GM23338 (cell line): ENCODE results near the gene NPAS3. TPM values are rescaled to one million over a fixed set of nuclear protein-coding genes. Genes with fewer than 3 reads are reported as not detected.
A peak's percentile ranks its signal among the peaks of the same experiment; 100 is the strongest.

Source experiments
- ATAC-seq: fragments of 200-7000 bp; cut with Tn5 transposase; 3 replicates; pipeline ENCODE4 v1.9.1; 2020
- DNase-seq: peaks from one replicate; pipeline ENCODE4 v3.0.0-alpha.2; 2015; ENCODE audit warnings: low spot score
- H2AFZ ChIP-seq: fragments of 200-600 bp; sonication (generic); 2 replicates; pipeline ENCODE4 v1.8.0; 2016; ENCODE audit warnings: antibody characterized with exemption, mild to moderate bottlenecking, moderate library complexity
- H3F3A ChIP-seq: fragments of 200-600 bp; sonication (generic); replicated peaks from 2 replicates; pipeline ENCODE4 v1.8.0; 2017; ENCODE audit warnings: antibody characterized with exemption, mixed run types, low read depth
- H3K27ac ChIP-seq: fragments of 200-600 bp; sonication (generic); 2 replicates; pipeline ENCODE4 v1.6.1; 2016; ENCODE audit warnings: low read depth
- H3K27me3 ChIP-seq: fragments of 200-600 bp; sonication (generic); 2 replicates; pipeline ENCODE4 v1.8.0; 2016; ENCODE audit warnings: mild to moderate bottlenecking, mixed run types, moderate library complexity; ENCODE audit not compliant: insufficient read depth
- H3K36me3 ChIP-seq: fragments of 200-600 bp; sonication (generic); 2 replicates; pipeline ENCODE4 v1.8.0; 2016; ENCODE audit warnings: mild to moderate bottlenecking; ENCODE audit not compliant: insufficient read depth
- H3K4me1 ChIP-seq: fragments of 200-600 bp; sonication (generic); 2 replicates; pipeline ENCODE4 v1.8.0; 2016; ENCODE audit warnings: mild to moderate bottlenecking, moderate library complexity; ENCODE audit not compliant: insufficient read depth
- H3K4me2 ChIP-seq: fragments of 200-600 bp; sonication (generic); 2 replicates; pipeline ENCODE4 v1.7.1; 2017; ENCODE audit warnings: mixed run types
- H3K4me3 ChIP-seq: fragments of 200-600 bp; sonication (generic); 2 replicates; pipeline ENCODE4 v1.6.1; 2016; ENCODE audit warnings: mixed run types
- H3K79me2 ChIP-seq: fragments of 200-600 bp; sonication (generic); replicated peaks from 2 replicates; pipeline ENCODE4 v1.8.0; 2017; ENCODE audit warnings: mild to moderate bottlenecking; ENCODE audit not compliant: insufficient read depth
- H3K9me2 ChIP-seq: fragments of 200-600 bp; sonication (generic); 2 replicates; pipeline ENCODE4 v1.8.0; 2017; ENCODE audit not compliant: insufficient read depth
- H4K20me1 ChIP-seq: fragments of 200-600 bp; sonication (generic); replicated peaks from 2 replicates; pipeline ENCODE4 v1.8.0; 2017; ENCODE audit warnings: mild to moderate bottlenecking; ENCODE audit not compliant: insufficient read depth
- H3K27ac Mint-ChIP-seq: 2 replicates; pipeline ENCODE4 v1.8.0; 2020; ENCODE audit warnings: inconsistent platforms, mild to moderate bottlenecking, moderate library complexity, mixed read lengths
- H3K27me3 Mint-ChIP-seq: 3 replicates; pipeline ENCODE4 v1.8.0; 2022; ENCODE audit warnings: low read depth, mild to moderate bottlenecking, moderate library complexity, mixed read lengths, inconsistent platforms; ENCODE audit not compliant: insufficient read depth, poor library complexity
- H3K36me3 Mint-ChIP-seq: 3 replicates; pipeline ENCODE4 v1.8.0; 2021; ENCODE audit warnings: low read depth, mild to moderate bottlenecking, inconsistent platforms, moderate library complexity, mixed read lengths
- H3K4me1 Mint-ChIP-seq: 3 replicates; pipeline ENCODE4 v1.8.0; 2020; ENCODE audit warnings: mild to moderate bottlenecking, inconsistent platforms, mixed read lengths
- H3K4me3 Mint-ChIP-seq: 3 replicates; pipeline ENCODE4 v1.8.0; 2021; ENCODE audit warnings: moderate library complexity, mild to moderate bottlenecking, inconsistent platforms, mixed read lengths
- H3K9me3 Mint-ChIP-seq: 3 replicates; pipeline ENCODE4 v1.8.0; 2020; ENCODE audit warnings: moderate library complexity, mild to moderate bottlenecking, inconsistent platforms, mixed read lengths
- CREB1 ChIP-seq: fragments of 250-450 bp; sonication (Bioruptor Pico); IDR thresholded peaks from 2 replicates; pipeline ENCODE4 v1.5.0; 2020; ENCODE audit warnings: low read depth, mild to moderate bottlenecking, moderate library complexity
- JUNB ChIP-seq: IDR thresholded peaks from one replicate; pipeline ENCODE4 v1.6.1; 2016; ENCODE audit warnings: antibody characterized with exemption; ENCODE audit not compliant: unreplicated experiment
- NANOG ChIP-seq: IDR thresholded peaks from 2 replicates; pipeline ENCODE4 v1.6.1; 2016; ENCODE audit warnings: antibody characterized with exemption, borderline replicate concordance
- polyA plus RNA-seq: library from polyadenylated mRNA; unstranded; fragments of >200 nt; fragmentation: Nextera tagmentation; extraction: Ambion mirVana; gene quantifications from 2 replicates; pipeline ENCODE4 v1.2.1, GENCODE V29; 2016
- total RNA-seq: library from RNA; depleted of rRNA; stranded (reverse); fragments of >200 nt; shearing (Covaris generic); gene quantifications from 2 replicates; pipeline ENCODE4 v1.2.3, GENCODE V29; 2014
- TF ChIP-seq, protein P1 (sequence below): fragments of 250-450 bp; sonication (Bioruptor Pico); IDR thresholded peaks from 2 replicates; pipeline ENCODE4 v1.5.0; 2020; ENCODE audit warnings: mild to moderate bottlenecking, moderate library complexity
- TF ChIP-seq, protein P2 (sequence below): IDR thresholded peaks from one replicate; pipeline ENCODE4 v1.6.1; 2018; ENCODE audit warnings: antibody characterized with exemption; ENCODE audit not compliant: unreplicated experiment

Gene NPAS3
- total and polyA plus RNA-seq, 2 experiments from 2014 or later: 0.17 to 0.19 TPM

DNA sequence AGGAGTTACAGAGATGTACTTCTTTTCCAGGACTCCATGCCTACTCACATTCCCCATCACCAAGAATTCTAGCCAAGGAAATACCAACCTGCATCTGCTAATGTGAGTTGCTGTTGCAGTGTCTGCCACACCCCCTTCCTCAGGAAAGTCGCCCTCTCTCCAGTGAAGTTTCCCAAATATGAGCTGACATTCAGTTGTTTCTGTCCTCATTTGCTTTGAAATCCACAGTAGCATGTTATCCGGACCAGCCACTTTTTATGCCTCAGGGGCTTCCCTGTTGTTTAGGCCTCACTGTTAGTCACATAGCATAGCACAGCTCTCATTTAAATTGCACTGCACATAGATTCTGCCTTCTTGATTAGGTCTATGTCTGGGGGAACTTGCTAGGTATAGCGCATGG is 799.8 kb downstream of the NPAS3 start:
- Mint-ChIP-seq H3K27ac (no peak overlapping the region), H3K9me3 (peaks cover 3% of the 10 kb centered on the region; the same call in 1 of the 3 replicates), H3K36me3 (no peaks in the 10 kb centered on the region), H3K27me3 (peaks cover 1% of the 10 kb centered on the region), H3K4me3 (no peak overlapping the region), H3K4me1 (peaks cover 18% of the 10 kb centered on the region)
- ATAC-seq (no peak), DNase-seq (peak; percentile 9)
- H3F3A ChIP-seq: no peaks in the 10 kb centered on the region
- H3K4me2 ChIP-seq: no peak overlapping the region
- H3K9me2 ChIP-seq: peaks cover 8% of the 10 kb centered on the region; the same call in 1 of the 2 replicates
- no peak overlapping the region for H3K4me3 ChIP-seq
- H2AFZ ChIP-seq: no peak overlapping the region
- no peaks in the 10 kb centered on the region for H3K79me2 ChIP-seq
- TF ChIP-seq, protein P1, sequence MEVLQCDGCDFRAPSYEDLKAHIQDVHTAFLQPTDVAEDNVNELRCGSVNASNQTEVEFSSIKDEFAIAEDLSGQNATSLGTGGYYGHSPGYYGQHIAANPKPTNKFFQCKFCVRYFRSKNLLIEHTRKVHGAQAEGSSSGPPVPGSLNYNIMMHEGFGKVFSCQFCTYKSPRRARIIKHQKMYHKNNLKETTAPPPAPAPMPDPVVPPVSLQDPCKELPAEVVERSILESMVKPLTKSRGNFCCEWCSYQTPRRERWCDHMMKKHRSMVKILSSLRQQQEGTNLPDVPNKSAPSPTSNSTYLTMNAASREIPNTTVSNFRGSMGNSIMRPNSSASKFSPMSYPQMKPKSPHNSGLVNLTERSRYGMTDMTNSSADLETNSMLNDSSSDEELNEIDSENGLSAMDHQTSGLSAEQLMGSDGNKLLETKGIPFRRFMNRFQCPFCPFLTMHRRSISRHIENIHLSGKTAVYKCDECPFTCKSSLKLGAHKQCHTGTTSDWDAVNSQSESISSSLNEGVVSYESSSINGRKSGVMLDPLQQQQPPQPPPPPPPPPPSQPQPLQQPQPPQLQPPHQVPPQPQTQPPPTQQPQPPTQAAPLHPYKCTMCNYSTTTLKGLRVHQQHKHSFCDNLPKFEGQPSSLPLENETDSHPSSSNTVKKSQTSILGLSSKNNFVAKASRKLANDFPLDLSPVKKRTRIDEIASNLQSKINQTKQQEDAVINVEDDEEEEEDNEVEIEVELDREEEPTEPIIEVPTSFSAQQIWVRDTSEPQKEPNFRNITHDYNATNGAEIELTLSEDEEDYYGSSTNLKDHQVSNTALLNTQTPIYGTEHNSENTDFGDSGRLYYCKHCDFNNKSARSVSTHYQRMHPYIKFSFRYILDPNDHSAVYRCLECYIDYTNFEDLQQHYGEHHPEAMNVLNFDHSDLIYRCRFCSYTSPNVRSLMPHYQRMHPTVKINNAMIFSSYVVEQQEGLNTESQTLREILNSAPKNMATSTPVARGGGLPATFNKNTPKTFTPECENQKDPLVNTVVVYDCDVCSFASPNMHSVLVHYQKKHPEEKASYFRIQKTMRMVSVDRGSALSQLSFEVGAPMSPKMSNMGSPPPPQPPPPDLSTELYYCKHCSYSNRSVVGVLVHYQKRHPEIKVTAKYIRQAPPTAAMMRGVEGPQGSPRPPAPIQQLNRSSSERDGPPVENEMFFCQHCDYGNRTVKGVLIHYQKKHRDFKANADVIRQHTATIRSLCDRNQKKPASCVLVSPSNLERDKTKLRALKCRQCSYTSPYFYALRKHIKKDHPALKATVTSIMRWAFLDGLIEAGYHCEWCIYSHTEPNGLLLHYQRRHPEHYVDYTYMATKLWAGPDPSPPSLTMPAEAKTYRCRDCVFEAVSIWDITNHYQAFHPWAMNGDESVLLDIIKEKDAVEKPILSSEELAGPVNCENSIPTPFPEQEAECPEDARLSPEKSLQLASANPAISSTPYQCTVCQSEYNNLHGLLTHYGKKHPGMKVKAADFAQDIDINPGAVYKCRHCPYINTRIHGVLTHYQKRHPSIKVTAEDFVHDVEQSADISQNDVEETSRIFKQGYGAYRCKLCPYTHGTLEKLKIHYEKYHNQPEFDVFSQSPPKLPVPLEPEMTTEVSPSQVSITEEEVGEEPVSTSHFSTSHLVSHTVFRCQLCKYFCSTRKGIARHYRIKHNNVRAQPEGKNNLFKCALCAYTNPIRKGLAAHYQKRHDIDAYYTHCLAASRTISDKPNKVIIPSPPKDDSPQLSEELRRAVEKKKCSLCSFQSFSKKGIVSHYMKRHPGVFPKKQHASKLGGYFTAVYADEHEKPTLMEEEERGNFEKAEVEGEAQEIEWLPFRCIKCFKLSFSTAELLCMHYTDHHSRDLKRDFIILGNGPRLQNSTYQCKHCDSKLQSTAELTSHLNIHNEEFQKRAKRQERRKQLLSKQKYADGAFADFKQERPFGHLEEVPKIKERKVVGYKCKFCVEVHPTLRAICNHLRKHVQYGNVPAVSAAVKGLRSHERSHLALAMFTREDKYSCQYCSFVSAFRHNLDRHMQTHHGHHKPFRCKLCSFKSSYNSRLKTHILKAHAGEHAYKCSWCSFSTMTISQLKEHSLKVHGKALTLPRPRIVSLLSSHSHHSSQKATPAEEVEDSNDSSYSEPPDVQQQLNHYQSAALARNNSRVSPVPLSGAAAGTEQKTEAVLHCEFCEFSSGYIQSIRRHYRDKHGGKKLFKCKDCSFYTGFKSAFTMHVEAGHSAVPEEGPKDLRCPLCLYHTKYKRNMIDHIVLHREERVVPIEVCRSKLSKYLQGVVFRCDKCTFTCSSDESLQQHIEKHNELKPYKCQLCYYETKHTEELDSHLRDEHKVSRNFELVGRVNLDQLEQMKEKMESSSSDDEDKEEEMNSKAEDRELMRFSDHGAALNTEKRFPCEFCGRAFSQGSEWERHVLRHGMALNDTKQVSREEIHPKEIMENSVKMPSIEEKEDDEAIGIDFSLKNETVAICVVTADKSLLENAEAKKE: no peak
- TF ChIP-seq CREB1: no peak
- no peak for TF ChIP-seq NANOG
- TF ChIP-seq, protein P2, sequence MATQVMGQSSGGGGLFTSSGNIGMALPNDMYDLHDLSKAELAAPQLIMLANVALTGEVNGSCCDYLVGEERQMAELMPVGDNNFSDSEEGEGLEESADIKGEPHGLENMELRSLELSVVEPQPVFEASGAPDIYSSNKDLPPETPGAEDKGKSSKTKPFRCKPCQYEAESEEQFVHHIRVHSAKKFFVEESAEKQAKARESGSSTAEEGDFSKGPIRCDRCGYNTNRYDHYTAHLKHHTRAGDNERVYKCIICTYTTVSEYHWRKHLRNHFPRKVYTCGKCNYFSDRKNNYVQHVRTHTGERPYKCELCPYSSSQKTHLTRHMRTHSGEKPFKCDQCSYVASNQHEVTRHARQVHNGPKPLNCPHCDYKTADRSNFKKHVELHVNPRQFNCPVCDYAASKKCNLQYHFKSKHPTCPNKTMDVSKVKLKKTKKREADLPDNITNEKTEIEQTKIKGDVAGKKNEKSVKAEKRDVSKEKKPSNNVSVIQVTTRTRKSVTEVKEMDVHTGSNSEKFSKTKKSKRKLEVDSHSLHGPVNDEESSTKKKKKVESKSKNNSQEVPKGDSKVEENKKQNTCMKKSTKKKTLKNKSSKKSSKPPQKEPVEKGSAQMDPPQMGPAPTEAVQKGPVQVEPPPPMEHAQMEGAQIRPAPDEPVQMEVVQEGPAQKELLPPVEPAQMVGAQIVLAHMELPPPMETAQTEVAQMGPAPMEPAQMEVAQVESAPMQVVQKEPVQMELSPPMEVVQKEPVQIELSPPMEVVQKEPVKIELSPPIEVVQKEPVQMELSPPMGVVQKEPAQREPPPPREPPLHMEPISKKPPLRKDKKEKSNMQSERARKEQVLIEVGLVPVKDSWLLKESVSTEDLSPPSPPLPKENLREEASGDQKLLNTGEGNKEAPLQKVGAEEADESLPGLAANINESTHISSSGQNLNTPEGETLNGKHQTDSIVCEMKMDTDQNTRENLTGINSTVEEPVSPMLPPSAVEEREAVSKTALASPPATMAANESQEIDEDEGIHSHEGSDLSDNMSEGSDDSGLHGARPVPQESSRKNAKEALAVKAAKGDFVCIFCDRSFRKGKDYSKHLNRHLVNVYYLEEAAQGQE: no peak
- no peak for TF ChIP-seq JUNB
- H3K27me3 ChIP-seq: no peaks in the 10 kb centered on the region
- H3K36me3 ChIP-seq: no peaks in the 10 kb centered on the region
- H3K4me1 ChIP-seq: peaks cover 10% of the 10 kb centered on the region
- H3K27ac ChIP-seq: no peak overlapping the region
- no peaks in the 10 kb centered on the region for H4K20me1 ChIP-seq
